H1 (cell line): ENCODE results near the gene PYCARD. TPM values are rescaled to one million over a fixed set of nuclear protein-coding genes. Genes with fewer than 3 reads are reported as not detected.

Source experiments
- CTCF ChIP-seq, 3 experiments: IDR thresholded peaks; 1 replicate in 2 of 3; 2 replicates in 1 of 3; pipeline versions ENCODE4 v1.5.1 to v1.6.1; 2011; ENCODE audit warnings: low read length in 3 of 3, mild to moderate bottlenecking in 3 of 3, inconsistent platforms in 2 of 3, low read depth in 1 of 3, moderate library complexity in 1 of 3; ENCODE audit not compliant: insufficient read depth in 1 of 3; ENCODE audit errors: control extremely low read depth in 1 of 3
- HDAC2 ChIP-seq, 2 experiments: fragments of 300-600 bp in 1 of 2; sonication (generic) in 1 of 2; IDR thresholded peaks; 2 replicates each; pipeline ENCODE4 v1.6.1; 2011 to 2012; ENCODE audit warnings: low read depth in 2 of 2, low read length in 2 of 2, mild to moderate bottlenecking in 2 of 2, moderate library complexity in 2 of 2, borderline replicate concordance in 1 of 2, inconsistent platforms in 1 of 2
- POU5F1 ChIP-seq: IDR thresholded peaks from 2 replicates; pipeline ENCODE4 v1.6.1; 2011; ENCODE audit warnings: low read depth, mild to moderate bottlenecking, low read length, moderate library complexity
- TAF7 ChIP-seq: optimal IDR thresholded peaks from 2 replicates; pipeline ENCODE3; 2011; ENCODE audit warnings: low read depth, mild to moderate bottlenecking, inconsistent platforms, low read length, moderate library complexity, borderline replicate concordance
- polyA plus RNA-seq, 7 experiments: library from polyadenylated mRNA; depleted of rRNA in 3 of 7; stranded (reverse) in 5 of 7; unstranded in 2 of 7; fragments of >200 nt in 5 of 7; fragments of 200-250 nt in 2 of 7; gene quantifications; 1 replicate in 5 of 7; 2 replicates in 1 of 7; 4 replicates in 1 of 7; pipeline versions ENCODE4 v1.2.1 to v1.2.3, GENCODE V29; 2011 to 2013; ENCODE audit warnings: missing spikeins in 2 of 7, mixed read lengths in 2 of 7
- total RNA-seq: library from RNA; stranded (reverse); fragmentation: NEBNext Ultra II Directional; extraction: Animal tissue kit (Norgen Biotek cat#: 25700); gene quantifications from 2 replicates; pipeline ENCODE4 v1.2.1, GENCODE V29; 2021

PYCARD gene
- total and polyA plus RNA-seq, 2 of the 8 experiments (the other 6 are each of a cell fraction or from before 2014, with no cell fraction given), result 29.9 to 77.9 TPM

GRCh38 chr16:31215287-31216162, 13.0 kb upstream of the PYCARD start (continued):
- 0 out of 4 replicates have a peak, but pooled peaks of 1 of the 3 experiments have one; percentile 5 for TF ChIP-seq CTCF (IDR thresholded peaks at IDR 0.05; ENCODE audit: control extremely low read depth in 1 of 3, insufficient read depth in 1 of 3, low read depth in 1 of 3, low read length in 3 of 3)
- peak in 1 of 2 experiments; percentile 1; a peak in 1 of 4 replicates for TF ChIP-seq HDAC2 (IDR thresholded peaks at IDR 0.05; ENCODE audit: borderline replicate concordance in 1 of 2, low read depth in 2 of 2, low read length in 2 of 2)
- TF ChIP-seq TAF7, result no peak
- no peak for TF ChIP-seq POU5F1
